ENCODE data around the gene REG4.
A peak's percentile ranks its signal among the peaks of the same experiment; 100 is the strongest.

REG4 gene

DNA sequence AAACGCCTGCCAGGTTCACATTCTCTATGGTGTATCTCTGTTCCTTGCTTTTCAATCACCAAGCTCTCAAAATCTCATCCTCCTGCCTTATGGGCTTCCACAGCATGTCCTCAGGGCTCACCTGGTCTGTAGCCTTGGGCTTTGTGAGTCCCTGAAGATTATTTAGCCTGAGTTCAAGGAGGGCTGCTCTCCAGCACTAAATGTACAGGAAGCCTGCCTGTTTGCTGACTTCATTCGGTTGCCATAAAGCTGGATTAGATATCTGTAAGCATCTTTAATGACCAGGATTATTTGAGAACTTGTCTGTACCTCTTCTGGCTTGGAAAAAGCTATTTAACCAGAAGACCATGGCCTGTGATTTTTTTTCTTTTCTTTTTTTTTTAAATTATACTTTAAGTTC, 6.9 kb upstream of the REG4 start:
- no peak for TF ChIP-seq CTCF (conservative IDR thresholded peaks at IDR 0.05)
- TF ChIP-seq ZFX (IDR thresholded peaks at IDR 0.05) = no peak
- no peak overlapping the region for H3K27ac ChIP-seq

GRCh38 chr1:119816407-119816806, 5.1 kb upstream of the REG4 start:
- no peak for TF ChIP-seq ZFX (IDR thresholded peaks at IDR 0.05)
- TF ChIP-seq CTCF (conservative IDR thresholded peaks at IDR 0.05) = no peak
- no peak overlapping the region for H3K27ac ChIP-seq

DNA sequence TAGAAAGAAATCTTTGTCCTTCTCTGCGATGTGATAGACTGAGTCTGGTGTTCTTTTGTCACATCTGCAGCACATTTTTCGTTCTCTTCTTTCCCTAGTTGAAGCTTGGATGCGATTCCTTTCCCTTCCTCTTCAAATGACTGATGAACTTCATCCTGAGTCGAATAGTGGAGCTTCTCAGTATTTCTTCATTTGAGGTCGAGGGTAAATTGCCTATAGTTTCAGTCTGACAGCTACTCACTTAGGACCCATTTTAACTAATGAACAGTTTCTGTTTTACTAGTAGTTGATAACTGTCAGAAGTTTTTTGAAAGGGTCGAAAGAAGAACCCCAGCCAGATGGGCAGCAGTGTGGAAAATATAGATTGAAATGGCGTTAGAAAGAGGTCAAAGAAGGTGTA, 4.7 kb upstream of the REG4 start:
- H3K27ac ChIP-seq = no peak overlapping the region
- TF ChIP-seq CTCF (conservative IDR thresholded peaks at IDR 0.05) = no peak
- no peak for TF ChIP-seq ZFX (IDR thresholded peaks at IDR 0.05)

GRCh38 chr1:119815361-119815760, 4.1 kb upstream of the REG4 start:
- no peak overlapping the region for H3K27ac ChIP-seq
- TF ChIP-seq CTCF (conservative IDR thresholded peaks at IDR 0.05) (no peak), ZFX (IDR thresholded peaks at IDR 0.05) (no peak)

DNA sequence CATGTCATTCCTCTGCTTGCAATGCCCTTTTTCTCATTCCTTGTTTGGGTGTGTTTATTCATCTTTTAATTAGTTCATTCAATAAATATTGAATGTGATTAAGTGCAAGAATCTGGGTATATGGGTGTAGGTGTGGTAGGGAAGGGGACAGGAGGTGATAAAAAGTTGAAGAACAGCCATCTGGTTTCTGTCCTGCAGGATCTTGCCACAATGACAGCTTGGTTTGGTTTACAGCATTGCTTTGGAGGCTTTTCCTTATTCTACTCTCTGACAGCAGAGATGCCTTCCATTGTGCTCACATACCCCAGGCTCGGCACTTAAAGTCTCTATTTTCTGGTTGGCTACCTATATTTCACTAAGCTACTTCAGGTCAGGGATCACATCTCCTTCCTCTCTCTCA, 3.0 kb upstream of the REG4 start:
- no peak overlapping the region for H3K27ac ChIP-seq
- TF ChIP-seq CTCF (conservative IDR thresholded peaks at IDR 0.05) (no peak), ZFX (IDR thresholded peaks at IDR 0.05) (no peak)

- TF ChIP-seq ZFX (IDR thresholded peaks at IDR 0.05) (no peak), CTCF (conservative IDR thresholded peaks at IDR 0.05) (no peak)
- no peak overlapping the region for H3K27ac ChIP-seq
Observed at GRCh38 chr1:119811985-119812557, 811 bp upstream of the REG4 start.

DNA sequence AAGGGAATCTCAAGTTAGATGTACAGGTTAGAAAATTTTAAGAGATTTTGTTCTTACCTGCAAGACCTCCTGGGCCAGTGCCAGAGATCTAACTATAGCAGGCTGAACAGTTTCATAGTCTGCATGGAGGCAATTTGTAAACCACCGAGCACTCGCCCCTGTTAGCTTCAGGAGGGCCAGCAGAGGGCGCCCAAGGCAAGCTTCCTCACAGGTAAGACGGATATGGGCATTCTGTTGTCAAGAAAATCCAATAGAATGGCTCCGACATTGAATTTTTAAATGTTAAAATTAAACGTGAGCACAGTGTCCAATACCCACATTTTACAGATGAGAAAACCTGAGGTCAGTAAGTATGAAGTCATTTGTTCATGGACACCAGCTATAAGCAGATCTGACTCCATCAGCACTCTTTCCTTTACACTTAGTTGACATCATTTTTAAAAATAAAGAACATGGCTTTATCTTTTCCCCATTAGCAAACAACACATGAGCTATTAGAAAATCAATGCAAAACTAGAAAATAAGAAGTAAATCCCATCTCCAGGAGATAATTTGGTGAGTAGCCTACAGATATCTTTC, 2.2 kb downstream of the REG4 start:
- TF ChIP-seq ZFX (IDR thresholded peaks at IDR 0.05) = no peak
- peak; percentile 99 for TF ChIP-seq CTCF (conservative IDR thresholded peaks at IDR 0.05)
- no peak overlapping the region for H3K27ac ChIP-seq
